ENCODE results near the gene BSCL2.
"Not testable (repeated sequence)": the region's sequence is repeated elsewhere in the genome, so short reads cannot be mapped to it uniquely, and the experiment has no call there.

BSCL2 gene

GRCh38 chr11:62707277-62707861 is at the start of gene BSCL2, which contains the start of gene GNG3:
Gene BSCL2 (minus strand): TSS chr11:62707424. CDS start chr11:62707195, 229 bp downstream.
Gene GNG3 (plus strand): TSS chr11:62707676. CDS start chr11:62708296, 620 bp downstream.
- no peak for DNase-seq (ENCODE audit: low read depth)

DNA sequence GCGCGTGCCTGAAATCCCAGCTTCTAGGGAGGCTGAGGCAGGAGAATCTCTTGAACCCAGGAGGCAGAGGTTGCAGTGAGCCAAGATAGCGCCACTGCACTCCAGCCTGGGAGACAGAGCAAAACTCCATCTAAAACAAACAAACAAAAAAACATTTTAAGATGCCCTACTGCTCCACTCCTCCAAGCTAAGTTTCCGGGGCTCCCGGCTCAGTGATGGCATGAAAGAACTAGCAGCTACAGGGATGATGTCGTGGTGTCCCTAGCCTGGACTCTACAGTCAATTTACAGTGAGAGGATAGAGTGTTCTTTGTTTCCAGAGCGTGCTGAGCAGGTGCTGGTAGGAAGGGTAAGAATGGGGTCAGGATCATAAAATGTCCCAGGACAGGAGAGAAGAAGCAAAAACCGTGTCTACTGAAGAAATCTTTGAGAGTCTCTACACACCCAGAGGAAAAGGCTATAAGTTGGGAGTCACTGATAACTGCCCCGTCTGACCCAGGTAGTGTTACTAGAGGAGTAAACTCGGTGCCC is 47.9 kb upstream of the BSCL2 start:
- DNase-seq (ENCODE audit: low read depth): no peak

GRCh38 chr11:62753736-62754603 is 46.7 kb upstream of the BSCL2 start, which contains the start of gene ZBTB3:
Gene ZBTB3 (minus strand): TSS chr11:62754160. CDS start chr11:62753664, 496 bp downstream.
- peak; percentile 99 for DNase-seq (ENCODE audit: low read depth)

DNA sequence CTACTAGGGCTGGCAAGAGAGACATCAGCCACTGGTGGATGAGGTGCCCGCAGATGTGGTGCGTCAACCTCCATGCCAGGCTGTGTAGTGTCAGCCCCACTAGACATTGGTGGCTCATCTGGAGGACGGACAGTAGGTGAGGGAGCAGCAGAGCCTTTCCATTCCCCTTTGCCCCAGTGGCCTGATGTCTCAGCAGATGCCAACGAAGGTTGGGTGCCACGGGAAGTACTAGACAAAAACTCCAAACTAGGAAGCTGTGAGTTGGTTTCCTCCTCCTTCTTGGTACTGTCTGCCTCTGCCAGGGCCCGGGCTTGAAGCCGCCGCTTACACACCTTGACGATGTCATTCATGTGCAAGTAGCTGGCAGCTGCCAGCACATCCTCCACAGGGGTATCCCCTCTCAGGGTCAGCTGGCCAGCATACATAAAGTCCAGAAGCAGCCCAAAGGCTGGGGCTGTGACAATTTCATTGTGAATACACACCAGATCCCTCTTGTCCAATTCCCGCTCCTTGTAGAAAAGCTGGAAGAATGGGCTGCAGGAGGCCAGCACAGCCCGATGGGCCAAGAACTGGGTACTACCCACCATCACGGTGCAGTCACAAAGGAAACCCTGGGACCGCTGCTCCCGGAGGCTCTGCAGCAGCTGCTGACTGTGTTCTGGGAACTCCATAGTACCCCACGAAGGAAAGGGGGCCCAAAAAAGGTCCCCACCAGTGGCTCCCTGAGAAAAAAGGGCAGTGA is 45.9 kb upstream of the BSCL2 start:
- no peak for DNase-seq (ENCODE audit: low read depth)

- DNase-seq (ENCODE audit: low read depth): no peak
Measured at GRCh38 chr11:62752177-62752785, 45.1 kb upstream of the BSCL2 start.

GRCh38 chr11:62749931-62750330 is 42.7 kb upstream of the BSCL2 start:
- DNase-seq (ENCODE audit: low read depth): not testable (repeated sequence)

DNA sequence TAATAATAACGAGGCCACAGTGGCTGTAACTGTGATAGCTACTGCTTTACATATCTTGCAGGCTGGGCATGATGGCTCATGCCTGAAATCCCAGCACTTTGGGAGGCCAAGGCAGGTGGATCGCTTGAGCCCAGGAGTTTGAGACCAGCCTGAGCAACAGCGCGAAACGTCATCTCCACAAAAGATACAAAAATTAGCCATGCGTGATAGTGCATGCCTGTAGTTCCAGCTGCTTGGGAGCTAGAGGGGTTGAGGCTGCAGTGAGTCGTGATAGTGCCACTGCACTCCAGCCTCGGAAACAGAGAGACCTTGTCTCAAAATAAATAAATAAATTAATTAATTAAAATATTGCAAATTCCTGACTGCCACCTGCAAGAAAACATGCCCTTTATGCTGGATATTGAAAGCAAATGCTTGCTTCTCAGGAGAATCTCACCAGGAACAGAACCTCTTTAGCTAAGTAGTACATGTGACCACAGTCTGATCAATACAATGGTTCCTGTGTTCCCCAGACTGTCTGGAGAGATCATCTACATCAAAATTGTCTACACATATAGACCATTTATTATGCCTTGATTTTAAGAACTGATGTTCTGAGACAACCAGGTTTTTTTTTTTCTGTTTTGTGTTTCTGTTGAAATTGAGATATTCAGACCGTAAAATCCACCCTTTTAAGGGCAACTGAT is 40.4 kb upstream of the BSCL2 start:
- no peak for DNase-seq (ENCODE audit: low read depth)

- DNase-seq (ENCODE audit: low read depth): no peak
Measured at GRCh38 chr11:62737196-62737595, 30.0 kb upstream of the BSCL2 start.

- peak; percentile 61 for DNase-seq (ENCODE audit: low read depth)
Measured at GRCh38 chr11:62732830-62733229, 25.6 kb upstream of the BSCL2 start.

DNA sequence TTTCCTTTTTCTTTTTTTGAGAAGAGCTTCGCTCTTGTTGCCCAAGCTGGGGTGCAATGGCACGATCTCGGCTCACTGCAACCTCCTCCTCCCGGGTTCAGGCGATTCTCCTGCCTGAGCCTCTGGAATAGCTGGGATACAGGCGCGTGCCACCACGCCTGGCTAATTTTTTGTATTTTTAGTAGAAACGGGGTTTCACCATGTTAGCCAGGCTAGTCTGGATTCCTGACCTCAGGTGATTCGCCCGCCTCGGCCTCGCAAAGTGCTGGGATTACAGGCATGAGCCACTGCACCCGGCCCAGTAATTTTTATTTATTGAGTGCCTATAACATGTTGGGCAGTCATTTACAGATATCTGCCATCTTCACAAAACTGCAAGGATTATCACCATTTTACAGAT is 22.9 kb upstream of the BSCL2 start:
- DNase-seq (ENCODE audit: low read depth): not testable (repeated sequence)

GRCh38 chr11:62728171-62728988 is 21.2 kb upstream of the BSCL2 start, which contains the start of gene TTC9C:
Gene TTC9C (plus strand): TSS chr11:62728486. CDS start chr11:62728849, 363 bp downstream.
- peak; percentile 93 for DNase-seq (ENCODE audit: low read depth)

DNA sequence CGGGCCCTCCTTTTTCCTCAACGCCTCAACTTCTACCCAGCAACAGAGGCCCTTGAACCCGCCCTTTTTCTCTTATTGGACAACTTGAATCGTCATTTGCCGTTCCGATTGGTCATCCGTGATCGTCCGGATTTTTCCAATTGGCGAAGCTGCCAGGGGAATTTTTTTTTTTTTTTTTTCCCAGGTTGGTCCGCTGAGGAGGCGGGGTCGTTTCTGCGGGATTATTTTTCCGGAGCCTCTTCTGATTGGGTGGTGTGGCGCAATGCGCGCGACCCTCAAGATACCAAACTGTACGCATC is 20.6 kb upstream of the BSCL2 start:
- peak; percentile 99 for DNase-seq (ENCODE audit: low read depth)

DNA sequence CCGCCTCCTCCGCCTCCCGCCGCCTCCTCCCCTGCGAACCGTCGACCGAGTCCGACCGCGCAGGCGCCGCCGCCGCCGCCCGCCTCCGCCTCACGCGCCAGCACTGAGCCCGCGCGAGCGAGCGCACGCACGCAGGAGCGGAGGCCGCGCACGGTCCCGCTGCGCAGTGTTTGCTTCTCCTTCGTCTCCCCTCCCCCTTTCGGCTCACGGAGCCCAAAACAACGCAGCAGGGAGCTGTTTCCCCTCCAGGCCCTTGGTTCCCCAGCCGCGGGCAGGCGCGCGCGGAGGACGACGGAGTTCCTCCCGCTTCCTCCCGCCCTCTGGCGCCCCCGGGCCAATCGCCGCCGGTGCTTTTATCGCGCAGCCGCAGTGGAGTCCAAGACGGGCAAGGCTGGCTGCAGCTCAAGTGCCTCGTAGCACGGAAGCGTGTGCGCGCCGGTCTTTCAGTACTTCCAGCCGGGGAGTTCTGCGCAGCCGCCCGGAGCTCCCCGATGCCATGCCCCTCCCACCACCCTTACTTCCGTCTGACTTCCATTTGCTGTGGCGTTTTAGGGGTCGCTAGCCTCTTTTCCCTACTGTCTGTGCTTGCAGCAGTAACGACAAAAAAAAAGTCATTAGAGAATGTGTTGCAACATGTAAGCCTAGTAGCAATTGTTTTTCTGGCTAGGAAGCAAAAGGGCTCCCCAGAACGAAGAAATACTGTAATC is 20.1 kb upstream of the BSCL2 start, which contains the start of gene HNRNPUL2:
TSS of gene HNRNPUL2 (minus strand) at position 293 of the 707 bp plus-strand sequence. CDS start 301 bp downstream, outside the sequence.
- peak; percentile 99 for DNase-seq (ENCODE audit: low read depth)

DNA sequence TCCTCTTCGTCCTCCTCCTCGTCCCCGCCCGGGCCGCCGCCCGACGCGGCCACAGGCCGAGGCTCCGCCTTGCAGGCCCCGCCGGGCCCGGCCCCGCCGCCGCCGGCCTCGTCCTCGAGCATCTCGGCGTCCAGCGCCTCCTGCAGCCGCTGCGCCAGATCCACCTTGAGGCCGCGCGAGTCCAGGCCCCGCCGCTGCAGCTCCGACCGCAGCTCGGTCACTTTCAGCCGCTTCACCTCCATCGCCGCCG is 19.6 kb upstream of the BSCL2 start:
- DNase-seq (ENCODE audit: low read depth): no peak

GRCh38 chr11:62726156-62726914 is 19.1 kb upstream of the BSCL2 start:
- no peak for DNase-seq (ENCODE audit: low read depth)

- peak; percentile 58 for DNase-seq (ENCODE audit: low read depth)
Measured at GRCh38 chr11:62725646-62726045, 18.4 kb upstream of the BSCL2 start.

- DNase-seq (ENCODE audit: low read depth): no peak
Measured at GRCh38 chr11:62724171-62724570, 16.9 kb upstream of the BSCL2 start.

DNA sequence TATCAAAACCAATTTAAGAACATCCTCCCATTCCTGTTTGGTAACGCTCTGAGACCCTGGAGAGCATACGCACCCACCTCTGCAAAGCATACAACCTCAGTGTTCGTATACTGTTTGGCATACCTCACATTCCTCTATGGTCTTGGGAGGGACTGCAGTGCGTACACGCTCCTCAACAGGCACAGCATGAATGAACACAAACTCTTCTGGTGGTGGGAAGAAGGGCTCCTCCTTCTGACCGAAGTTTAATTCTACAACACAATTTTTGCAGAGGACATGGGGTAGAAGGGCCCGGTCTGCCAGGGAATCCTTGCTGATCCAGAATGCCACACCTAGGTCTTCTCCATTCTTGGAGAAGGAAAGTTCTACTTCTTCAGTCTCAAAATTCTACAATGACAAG is 14.8 kb upstream of the BSCL2 start:
- DNase-seq (ENCODE audit: low read depth): peak; percentile 30

DNA sequence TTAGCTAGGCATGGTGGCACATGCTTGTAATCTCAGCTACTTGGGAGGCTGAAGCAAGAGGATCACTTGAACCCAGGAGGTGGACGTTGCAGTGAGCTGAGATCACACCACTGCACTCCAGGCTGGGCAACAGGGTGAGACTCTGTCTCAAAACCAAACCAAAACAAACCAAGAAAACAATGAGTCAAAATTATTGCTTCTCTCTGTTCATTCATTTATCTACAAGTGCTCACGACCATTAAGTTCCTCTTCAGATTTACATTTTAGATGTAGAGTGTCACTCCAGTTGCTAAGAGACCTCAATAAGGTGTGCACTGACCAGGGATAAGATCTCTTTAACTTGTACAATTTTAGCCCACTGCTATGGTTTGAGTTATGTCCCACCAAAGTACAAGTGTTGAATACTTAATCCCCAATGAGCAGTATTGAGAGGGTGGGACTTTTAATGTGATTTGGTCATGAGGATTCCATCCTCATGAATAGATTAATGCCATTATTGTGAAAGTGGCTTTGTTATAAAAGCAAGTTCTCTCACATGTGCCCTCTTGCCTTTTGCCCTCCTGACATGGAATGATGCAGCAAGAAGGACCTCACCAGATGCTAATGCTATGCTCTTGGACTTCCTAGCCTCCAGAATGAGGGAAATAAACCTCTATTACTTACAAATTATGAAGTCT is 12.2 kb upstream of the BSCL2 start:
- DNase-seq (ENCODE audit: low read depth): no peak
